Neuronal stem cell (in vitro differentiated cells): ENCODE results near the gene SIDT2.
"Not testable (repeated sequence)": the region's sequence is repeated elsewhere in the genome, so short reads cannot be mapped to it uniquely, and the experiment has no call there.

ENCODE experiments used
- DNase-seq: peaks from one replicate; pipeline ENCODE4 v3.0.0-alpha.2; 2013; ENCODE audit warnings: low spot score
- H2AFZ ChIP-seq: one replicate; pipeline ENCODE4 v1.6.1; 2013; ENCODE audit warnings: mild to moderate bottlenecking, low read length, inconsistent platforms
- H2AK5ac ChIP-seq: 2 replicates; pipeline ENCODE4 v1.6.1; 2013; ENCODE audit warnings: low read depth, mild to moderate bottlenecking, inconsistent platforms, low read length, moderate library complexity, mixed read lengths
- H2BK120ac ChIP-seq: 2 replicates; pipeline ENCODE4 v1.6.1; 2013; ENCODE audit warnings: low read depth, mild to moderate bottlenecking, inconsistent platforms, low read length, moderate library complexity, mixed read lengths
- H2BK12ac ChIP-seq: one replicate; pipeline ENCODE4 v1.6.1; 2013; ENCODE audit warnings: low read length, inconsistent platforms
- H2BK15ac ChIP-seq: 2 replicates; pipeline ENCODE4 v1.6.1; 2013; ENCODE audit warnings: mild to moderate bottlenecking, low read length, inconsistent platforms, mixed read lengths
- H2BK5ac ChIP-seq: one replicate; pipeline ENCODE4 v1.6.1; 2013; ENCODE audit warnings: inconsistent platforms, mild to moderate bottlenecking, low read length, moderate library complexity
- H3K14ac ChIP-seq: one replicate; pipeline ENCODE4 v1.6.1; 2013; ENCODE audit warnings: low read length, inconsistent platforms
- H3K18ac ChIP-seq: 2 replicates; pipeline ENCODE4 v1.6.1; 2013; ENCODE audit warnings: low read length, inconsistent platforms
- H3K23ac ChIP-seq: 2 replicates; pipeline ENCODE4 v1.6.1; 2013; ENCODE audit warnings: low read depth, mild to moderate bottlenecking, mixed read lengths, low read length, inconsistent platforms; ENCODE audit not compliant: poor library complexity
- H3K27ac ChIP-seq: replicated peaks from 3 replicates; pipeline ENCODE4 v1.5.1; 2013; ENCODE audit warnings: low read length, inconsistent platforms
- H3K27me3 ChIP-seq, 3 experiments: 2 replicates each; pipeline ENCODE4 v1.6.1; 2013; ENCODE audit warnings: low read length in 3 of 3, mild to moderate bottlenecking in 2 of 3, inconsistent platforms in 1 of 3, low read depth in 1 of 3, mixed read lengths in 1 of 3, moderate library complexity in 1 of 3; ENCODE audit not compliant: control insufficient read depth in 3 of 3, insufficient read depth in 3 of 3
- H3K36me3 ChIP-seq, 2 donors: replicated peaks in 1 of 2; 2 replicates each; pipeline ENCODE4 v1.6.1; 2013; ENCODE audit warnings: low read length in 2 of 2; ENCODE audit not compliant: control insufficient read depth in 2 of 2, insufficient read depth in 2 of 2
- H3K4ac ChIP-seq: 2 replicates; pipeline ENCODE4 v1.6.1; 2013; ENCODE audit warnings: inconsistent platforms, mild to moderate bottlenecking, low read length, moderate library complexity
- H3K4me1 ChIP-seq, 2 donors: 1 replicate in 1 of 2; 2 replicates in 1 of 2; pipeline ENCODE4 v1.6.1; 2013; ENCODE audit warnings: low read length in 2 of 2, low read depth in 1 of 2; ENCODE audit not compliant: control insufficient read depth in 2 of 2, insufficient read depth in 1 of 2
- H3K4me2 ChIP-seq: one replicate; pipeline ENCODE4 v1.6.1; 2013; ENCODE audit warnings: mild to moderate bottlenecking, low read length, inconsistent platforms; ENCODE audit not compliant: insufficient read depth, poor library complexity, severe bottlenecking
- H3K4me3 ChIP-seq, 2 donors: 2 replicates each; pipeline ENCODE4 v1.5.1; 2013; ENCODE audit warnings: low read length in 2 of 2, mild to moderate bottlenecking in 2 of 2, inconsistent platforms in 1 of 2, moderate library complexity in 1 of 2
- H3K79me1 ChIP-seq: one replicate; pipeline ENCODE4 v1.6.1; 2013; ENCODE audit warnings: low read depth, mild to moderate bottlenecking, inconsistent platforms, low read length, moderate library complexity
- H3K9ac ChIP-seq: one replicate; pipeline ENCODE4 v1.6.1; 2013; ENCODE audit warnings: mild to moderate bottlenecking, low read depth, low read length, inconsistent platforms; ENCODE audit not compliant: poor library complexity
- H3K9me3 ChIP-seq, 2 donors: replicated peaks in 1 of 2; 2 replicates each; pipeline versions ENCODE3 to v1.6.1; 2013; ENCODE audit warnings: low read length in 2 of 2, mild to moderate bottlenecking in 2 of 2, inconsistent platforms in 1 of 2, low read depth in 1 of 2, mixed read lengths in 1 of 2, moderate library complexity in 1 of 2; ENCODE audit not compliant: control insufficient read depth in 2 of 2, insufficient read depth in 1 of 2
- H4K8ac ChIP-seq: one replicate; pipeline ENCODE4 v1.6.1; 2013; ENCODE audit warnings: low read depth, mild to moderate bottlenecking, inconsistent platforms, low read length, moderate library complexity
- H4K91ac ChIP-seq: one replicate; pipeline ENCODE4 v1.6.1; 2013; ENCODE audit warnings: low read length, low read depth, mild to moderate bottlenecking, inconsistent platforms; ENCODE audit not compliant: poor library complexity
- WGBS, 2 donors: extraction: QIAGEN DNeasy Blood & Tissue Kit; methylation state at CpG; one replicate each; pipeline ENCODE4 v1.1.7; 2013; ENCODE audit warnings: missing lambda C conversion rate in 2 of 2, mixed read lengths in 1 of 2; ENCODE audit not compliant: insufficient read length in 2 of 2, insufficient replicate concordance in 1 of 2; ENCODE audit errors: extremely low coverage in 2 of 2; 5-methylcytosine and 5-hydroxymethylcytosine counted together

Gene SIDT2

DNA sequence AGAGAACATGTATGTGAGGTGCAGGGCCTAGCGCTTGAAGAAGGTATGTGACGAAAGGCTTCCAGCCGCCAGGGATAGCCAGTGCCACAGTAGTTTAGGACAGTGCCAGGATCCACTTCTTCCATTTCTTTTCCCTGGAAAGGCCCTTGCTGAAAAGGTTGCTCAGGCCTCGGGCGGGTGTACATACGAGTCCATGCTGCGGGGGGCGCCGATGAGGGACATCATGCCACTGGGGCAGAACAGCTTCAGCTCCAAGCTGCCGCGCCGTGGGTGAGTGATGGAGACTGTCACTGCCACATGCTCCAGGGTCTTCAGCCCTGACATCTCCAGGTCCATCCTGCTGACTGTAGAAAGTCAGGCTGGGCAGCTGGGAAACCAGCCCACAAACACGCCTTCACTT is 30.2 kb downstream of the SIDT2 start:
- no CpG with 5 or more reads among the region's 13 CpGs for WGBS, 2 donors
- not testable (repeated sequence) for H2BK15ac ChIP-seq, H3K14ac ChIP-seq, H3K9me3 ChIP-seq, H2AK5ac ChIP-seq, H3K4me2 ChIP-seq, H3K79me1 ChIP-seq, DNase-seq, H2BK120ac ChIP-seq, H3K9ac ChIP-seq, H4K91ac ChIP-seq, H3K18ac ChIP-seq, H3K27me3 ChIP-seq, H3K4me1 ChIP-seq, H3K4me3 ChIP-seq, H2BK5ac ChIP-seq, H2BK12ac ChIP-seq, H3K27ac ChIP-seq, H2AFZ ChIP-seq, H3K23ac ChIP-seq, H3K4ac ChIP-seq, H4K8ac ChIP-seq
- peaks cover 12 to 30% of the 10 kb centered on the region in 2 donors for H3K36me3 ChIP-seq

- H3K27ac ChIP-seq, H3K23ac ChIP-seq, H3K9ac ChIP-seq, H3K18ac ChIP-seq, H2AK5ac ChIP-seq, H2BK120ac ChIP-seq, H3K14ac ChIP-seq, H3K27me3 ChIP-seq, H2BK12ac ChIP-seq, H3K4me3 ChIP-seq, H4K91ac ChIP-seq, H3K4ac ChIP-seq, H2AFZ ChIP-seq, H3K79me1 ChIP-seq, H3K4me2 ChIP-seq, H2BK15ac ChIP-seq, H3K4me1 ChIP-seq, H3K9me3 ChIP-seq, H2BK5ac ChIP-seq, H4K8ac ChIP-seq, DNase-seq: not testable (repeated sequence)
- WGBS, 2 donors: no CpG with 5 or more reads among the region's 8 CpGs
- H3K36me3 ChIP-seq: peaks cover 9 to 24% of the 10 kb centered on the region in 2 donors
Observed at GRCh38 chr11:117209351-117210125, 31.0 kb downstream of the SIDT2 start.

DNA sequence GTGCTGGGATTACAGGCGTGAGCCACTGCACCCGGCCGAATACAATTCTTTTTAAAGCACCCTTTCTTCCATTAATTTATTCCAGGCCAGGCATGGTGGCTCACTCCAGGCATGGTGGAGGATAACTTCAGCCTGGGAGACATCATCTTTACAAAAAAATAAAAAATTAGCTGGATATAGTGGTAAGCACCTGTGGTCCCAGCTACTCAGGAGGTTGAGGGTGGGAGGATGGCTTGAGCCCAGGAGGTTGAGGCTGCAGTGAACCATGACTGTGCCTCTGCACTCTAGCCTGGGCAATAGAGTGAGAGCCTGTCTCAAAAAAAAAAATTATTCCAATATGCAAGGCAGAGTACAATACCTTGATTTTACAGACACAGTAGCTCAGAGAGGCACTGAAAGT is 32.1 kb downstream of the SIDT2 start:
- peaks cover 0 to 15% of the 10 kb centered on the region in 2 donors for H3K36me3 ChIP-seq
- no peaks in the 10 kb centered on the region for H3K27me3 ChIP-seq
- H3K9ac ChIP-seq: no peak overlapping the region
- no peak overlapping the region for H3K4ac ChIP-seq
- no peaks in the 10 kb centered on the region for H3K79me1 ChIP-seq
- no peak overlapping the region for H2AK5ac ChIP-seq
- peaks cover 4 to 8% of the 10 kb centered on the region in 2 donors for H3K4me1 ChIP-seq
- no peak overlapping the region for H2BK15ac ChIP-seq
- no peak overlapping the region for H2BK5ac ChIP-seq
- H3K4me3 ChIP-seq: no peak overlapping the region
- no CpG with 5 or more reads among the region's 3 CpGs for WGBS, 2 donors
- no peak overlapping the region for H3K14ac ChIP-seq
- no peak overlapping the region for H3K4me2 ChIP-seq
- no peak for DNase-seq
- H3K18ac ChIP-seq: no peak overlapping the region
- no peak overlapping the region for H4K8ac ChIP-seq
- H4K91ac ChIP-seq: no peak overlapping the region
- H2AFZ ChIP-seq: no peak overlapping the region
- no peaks in the 10 kb centered on the region for H3K9me3 ChIP-seq
- H3K23ac ChIP-seq: no peak overlapping the region
- no peak overlapping the region for H2BK12ac ChIP-seq
- no peak overlapping the region for H3K27ac ChIP-seq
- H2BK120ac ChIP-seq: no peak overlapping the region

GRCh38 chr11:117212697-117213355 is 34.3 kb downstream of the SIDT2 start:
- no CpG with 5 or more reads among the region's 11 CpGs for WGBS, 2 donors
- Histone ChIP-seq H2BK5ac (no peak overlapping the region), H3K4me3 (no peak overlapping the region), H2BK120ac (no peak overlapping the region), H4K8ac (no peak overlapping the region), H3K9ac (no peak overlapping the region), H2AK5ac (no peak overlapping the region), H3K79me1 (no peaks in the 10 kb centered on the region), H3K27me3 (no peaks in the 10 kb centered on the region), H3K4me2 (no peak overlapping the region), H2AFZ (no peak overlapping the region), H3K36me3 (peaks cover 13 to 35% of the 10 kb centered on the region in 2 donors), H3K14ac (no peak overlapping the region), H3K9me3 (no peaks in the 10 kb centered on the region), H3K23ac (no peak overlapping the region), H3K27ac (no peak overlapping the region), H2BK15ac (no peak overlapping the region), H3K4ac (no peak overlapping the region), H3K4me1 (peaks cover 4 to 8% of the 10 kb centered on the region in 2 donors), H3K18ac (no peak overlapping the region), H4K91ac (no peak overlapping the region), H2BK12ac (no peak overlapping the region)
- no peak for DNase-seq
